IMR-90 (cell line): ENCODE data around the gene ZNF587B.

Source experiments
- CHD1 ChIP-seq: IDR thresholded peaks from 2 replicates; pipeline ENCODE4 v1.6.1; 2012; ENCODE audit warnings: low read depth, low read length, improper control_type of control experiment
- CTCF ChIP-seq: conservative IDR thresholded peaks from 2 replicates; pipeline ENCODE4 v1.5.1; 2012; ENCODE audit warnings: mild to moderate bottlenecking, low read depth, low read length, improper control_type of control experiment
- NFE2L2 ChIP-seq: fragments of 150-350 bp; IDR thresholded peaks from 2 replicates; pipeline ENCODE4 v1.6.1; 2016; ENCODE audit warnings: low read depth, mild to moderate bottlenecking, low read length
- RAD21 ChIP-seq: IDR thresholded peaks from 2 replicates; pipeline ENCODE4 v1.6.1; 2012; ENCODE audit warnings: low read length, improper control_type of control experiment
- RFX5 ChIP-seq: IDR thresholded peaks from 2 replicates; pipeline ENCODE4 v1.8.0; 2012; ENCODE audit warnings: low read depth, mild to moderate bottlenecking, low read length, moderate library complexity
- USF2 ChIP-seq: fragments of 150-350 bp; IDR thresholded peaks from 2 replicates; pipeline ENCODE4 v1.6.1; 2017; ENCODE audit warnings: mild to moderate bottlenecking, antibody characterized with exemption, low read length, low read depth

- TF ChIP-seq USF2 (no peak), RFX5 (no peak), CHD1 (no peak), CTCF (no peak), NFE2L2 (no peak), RAD21 (no peak)
Measured at GRCh38 chr19:57815247-57816075, 14.6 kb upstream of the ZNF587B start.
